Measurements from ENCODE around the gene ERCC3. TPM values are rescaled to one million over a fixed set of nuclear protein-coding genes. Genes with fewer than 3 reads are reported as not detected.
"Not testable (repeated sequence)": the region's sequence is repeated elsewhere in the genome, so short reads cannot be mapped to it uniquely, and the experiment has no call there.

ERCC3 gene
- total RNA-seq, 1 experiment from 2014 or later: 48.1 TPM

GRCh38 chr2:127254386-127254981 is 39.5 kb downstream of the ERCC3 start (continued):
- no peak for TF ChIP-seq CTCF (IDR thresholded peaks at IDR 0.05)
- TF ChIP-seq ZNF425 (CRISPR knock-in tag; conservative IDR thresholded peaks at IDR 0.05): no peak
- no peak for TF ChIP-seq ZNF281 (CRISPR knock-in tag; IDR thresholded peaks at IDR 0.05)
- no peak for TF ChIP-seq FOXJ3 (CRISPR knock-in tag; IDR thresholded peaks at IDR 0.05; ENCODE audit: borderline replicate concordance)
- TF ChIP-seq ZNF232 (CRISPR knock-in tag; IDR thresholded peaks at IDR 0.05): no peak
- no peak for TF ChIP-seq FOXK1 (CRISPR knock-in tag; IDR thresholded peaks at IDR 0.05)
- no peak for TF ChIP-seq NR2C2 (CRISPR knock-in tag; IDR thresholded peaks at IDR 0.05)

GRCh38 chr2:127241184-127241583 is 52.8 kb downstream of the ERCC3 start:
- DNase-seq (ENCODE audit: low spot score): not testable (repeated sequence)
- CTCF ChIA-PET: interaction anchor here (1.6 kb wide), 1 partner anchor 44 kb away, joined by 4 read pairs; no protein-coding TSS in a partner anchor

GRCh38 chr2:127239395-127239794 is 54.5 kb downstream of the ERCC3 start:
- POLR2A ChIA-PET: no interaction called here

More at GRCh38 chr2:127241184-127241583, 52.8 kb downstream of the ERCC3 start:
- H3K27ac Mint-ChIP-seq; POLR2A ChIA-PET; H3K27me3 Mint-ChIP-seq (ENCODE audit: low read depth); H3K4me1 Mint-ChIP-seq; H3K4me3 Mint-ChIP-seq; ATAC-seq: not testable (repeated sequence)
- peaks cover 16% of the 10 kb centered on the region for H3K36me3 Mint-ChIP-seq
- H3K9me3 Mint-ChIP-seq: peaks cover 53% of the 10 kb centered on the region

GRCh38 chr2:127237768-127238167 is 56.2 kb downstream of the ERCC3 start:
- ATAC-seq; POLR2A ChIA-PET; H3K4me1 Mint-ChIP-seq; CTCF ChIA-PET; H3K27me3 Mint-ChIP-seq (ENCODE audit: low read depth); H3K27ac Mint-ChIP-seq; H3K4me3 Mint-ChIP-seq; DNase-seq (ENCODE audit: low spot score): not testable (repeated sequence)
- H3K36me3 Mint-ChIP-seq: peaks cover 16% of the 10 kb centered on the region
- H3K9me3 Mint-ChIP-seq: peaks cover 57% of the 10 kb centered on the region

More at GRCh38 chr2:127239395-127239794, 54.5 kb downstream of the ERCC3 start:
- peaks cover 3% of the 10 kb centered on the region; the same call in 1 of the 2 replicates for H3K4me1 Mint-ChIP-seq
- H3K4me3 Mint-ChIP-seq: no peak overlapping the region
- H3K27ac Mint-ChIP-seq: no peak overlapping the region
- DNase-seq (ENCODE audit: low spot score): no peak
- CTCF ChIA-PET: no interaction called here
- TF ChIP-seq TEAD1 (CRISPR knock-in tag; IDR thresholded peaks at IDR 0.05) (no peak), ATF6 (CRISPR knock-in tag; IDR thresholded peaks at IDR 0.05) (no peak), FOXP4 (CRISPR knock-in tag; IDR thresholded peaks at IDR 0.05) (no peak), PRRX2 (CRISPR knock-in tag; IDR thresholded peaks at IDR 0.05) (no peak), MAX (CRISPR knock-in tag; IDR thresholded peaks at IDR 0.05) (no peak)
- 0 out of 2 replicates have a peak, but pooled peaks cover 3% of the 10 kb centered on the region for H3K27me3 Mint-ChIP-seq (ENCODE audit: low read depth)
- peaks cover 57% of the 10 kb centered on the region for H3K9me3 Mint-ChIP-seq
- H3K36me3 Mint-ChIP-seq: peaks cover 16% of the 10 kb centered on the region
- ATAC-seq: no peak
